Uterus (tissue), 4 donors: ENCODE results near the gene C11orf52. TPM values are rescaled to one million over a fixed set of nuclear protein-coding genes. Genes with fewer than 3 reads are reported as not detected.

Experiments
- DNase-seq, 2 donors: peaks; one replicate each; pipeline ENCODE4 v3.0.0-alpha.2; 2019 to 2020
- H3K27ac ChIP-seq, 2 donors: fragments of 200-600 bp; sonication (generic); 1 replicate in 1 of 2; 2 replicates in 1 of 2; pipeline ENCODE4 v1.5.1; 2016 to 2018
- H3K27me3 ChIP-seq, 2 donors: fragments of 200-600 bp; sonication (generic); one replicate each; pipeline ENCODE4 v1.5.1; 2018 to 2019; ENCODE audit warnings: control low read depth in 1 of 2
- H3K36me3 ChIP-seq, 2 donors: fragments of 200-600 bp; sonication (generic); one replicate each; pipeline ENCODE4 v1.5.1; 2019; ENCODE audit warnings: control low read depth in 1 of 2
- H3K4me1 ChIP-seq, 2 donors: fragments of 200-600 bp; sonication (generic); one replicate each; pipeline ENCODE4 v1.5.1; 2018 to 2019; ENCODE audit warnings: control low read depth in 1 of 2
- H3K4me3 ChIP-seq, 2 donors: fragments of 200-600 bp; sonication (generic); 1 replicate in 1 of 2; 2 replicates in 1 of 2; pipeline ENCODE4 v1.5.1; 2018 to 2019; ENCODE audit warnings: mild to moderate bottlenecking in 1 of 2
- H3K9me3 ChIP-seq, 2 donors: fragments of 200-600 bp; sonication (generic); one replicate each; pipeline ENCODE4 v1.5.1; 2019; ENCODE audit warnings: control low read depth in 1 of 2
- POLR2A ChIP-seq, 2 donors: fragments of 450-650 bp; IDR thresholded peaks; one replicate each; pipeline ENCODE4 v1.6.1; 2016; ENCODE audit warnings: antibody characterized with exemption in 2 of 2, mild to moderate bottlenecking in 1 of 2, moderate library complexity in 1 of 2
- intact Hi-C: fragments of 100-400 bp; cut with DNase I; formaldehyde crosslinking; loops from one replicate; pipeline ENCODE4 v1.15.1; 2023; ENCODE audit warnings: low total_unique reads
- total RNA-seq, 4 donors: library from RNA; depleted of rRNA in 3 of 4; stranded (reverse); fragments of >200 nt in 3 of 4; gene quantifications; one replicate each; pipeline versions ENCODE4 v1.1.0 to v1.2.4, GENCODE V29; 2014 to 2023
- TF ChIP-seq, protein P1 (sequence below), 4 experiments: fragments of 200-600 bp in 2 of 4; fragments of 450-650 bp in 2 of 4; sonication (generic) in 2 of 4; IDR thresholded peaks; one replicate each; pipeline ENCODE4 v1.5.1; 2016 to 2019; ENCODE audit warnings: antibody characterized with exemption in 4 of 4, mild to moderate bottlenecking in 2 of 4, moderate library complexity in 1 of 4
- donor health status: DM: yes; HTN: yes; CAD: no.

C11orf52 gene
- total RNA-seq, 4 donors from 2014 or later: 1.6 to 2.4 TPM; not detected in 2

GRCh38 chr11:111949519-111950426 lies 31.1 kb downstream of the C11orf52 start:
- no peak overlapping the region for H3K4me3 ChIP-seq
- TF ChIP-seq, protein P1, sequence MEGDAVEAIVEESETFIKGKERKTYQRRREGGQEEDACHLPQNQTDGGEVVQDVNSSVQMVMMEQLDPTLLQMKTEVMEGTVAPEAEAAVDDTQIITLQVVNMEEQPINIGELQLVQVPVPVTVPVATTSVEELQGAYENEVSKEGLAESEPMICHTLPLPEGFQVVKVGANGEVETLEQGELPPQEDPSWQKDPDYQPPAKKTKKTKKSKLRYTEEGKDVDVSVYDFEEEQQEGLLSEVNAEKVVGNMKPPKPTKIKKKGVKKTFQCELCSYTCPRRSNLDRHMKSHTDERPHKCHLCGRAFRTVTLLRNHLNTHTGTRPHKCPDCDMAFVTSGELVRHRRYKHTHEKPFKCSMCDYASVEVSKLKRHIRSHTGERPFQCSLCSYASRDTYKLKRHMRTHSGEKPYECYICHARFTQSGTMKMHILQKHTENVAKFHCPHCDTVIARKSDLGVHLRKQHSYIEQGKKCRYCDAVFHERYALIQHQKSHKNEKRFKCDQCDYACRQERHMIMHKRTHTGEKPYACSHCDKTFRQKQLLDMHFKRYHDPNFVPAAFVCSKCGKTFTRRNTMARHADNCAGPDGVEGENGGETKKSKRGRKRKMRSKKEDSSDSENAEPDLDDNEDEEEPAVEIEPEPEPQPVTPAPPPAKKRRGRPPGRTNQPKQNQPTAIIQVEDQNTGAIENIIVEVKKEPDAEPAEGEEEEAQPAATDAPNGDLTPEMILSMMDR (IDR thresholded peaks at IDR 0.05): no peak
- TF ChIP-seq POLR2A (IDR thresholded peaks at IDR 0.05): no peak
- intact Hi-C loops: no loop called here
- H3K36me3 ChIP-seq: no peaks in the 10 kb centered on the region
- no peaks in the 10 kb centered on the region for H3K27me3 ChIP-seq
- no peak for DNase-seq
- H3K4me1 ChIP-seq: no peaks in the 10 kb centered on the region
- H3K9me3 ChIP-seq: no peaks in the 10 kb centered on the region
- no peak overlapping the region for H3K27ac ChIP-seq

DNA sequence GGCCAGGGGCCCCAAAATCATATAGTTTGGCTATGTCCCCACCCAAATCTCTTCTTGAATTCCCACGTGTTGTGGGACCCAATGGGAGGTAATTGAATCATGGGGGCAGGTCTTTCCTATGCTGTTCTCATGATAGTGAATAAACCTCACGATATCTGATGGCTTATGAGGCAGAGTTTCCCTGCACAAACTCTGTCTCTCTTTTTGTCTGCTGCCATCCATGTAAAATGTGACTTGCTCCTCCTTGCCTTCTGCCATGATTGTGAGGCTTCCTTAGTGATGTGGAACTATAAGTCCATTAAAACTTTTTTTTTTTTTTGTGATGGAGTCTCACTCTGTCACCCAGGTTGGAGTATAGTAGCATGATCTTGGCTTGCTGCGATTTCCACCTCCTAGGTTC lies 32.9 kb downstream of the C11orf52 start:
- TF ChIP-seq, protein P1 (IDR thresholded peaks at IDR 0.05): no peak
- no peak for TF ChIP-seq POLR2A (IDR thresholded peaks at IDR 0.05)
- no peak for DNase-seq

DNA sequence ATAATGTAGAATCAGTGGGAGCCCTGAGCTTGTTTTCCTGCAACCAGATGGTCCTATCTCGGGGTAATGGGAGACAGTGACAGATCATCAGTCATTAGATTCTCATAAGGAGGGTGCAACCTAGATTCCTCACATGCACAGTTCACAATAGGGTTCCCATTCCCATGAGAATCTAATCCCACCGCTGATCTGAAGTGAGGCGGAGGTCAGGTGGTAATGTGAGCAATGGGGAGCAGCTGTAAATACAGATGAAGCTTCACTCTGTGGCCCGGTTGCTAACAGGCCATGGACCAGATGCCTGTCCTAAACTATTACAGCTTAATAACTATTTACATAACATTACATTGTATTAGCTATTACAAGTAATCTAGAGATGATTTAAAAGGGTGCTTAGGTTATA lies 35.4 kb downstream of the C11orf52 start:
- TF ChIP-seq, protein P1 (IDR thresholded peaks at IDR 0.05): no peak
- no peak for TF ChIP-seq POLR2A (IDR thresholded peaks at IDR 0.05)
- no peak overlapping the region for H3K27ac ChIP-seq
- H3K27me3 ChIP-seq: no peaks in the 10 kb centered on the region
- no peaks in the 10 kb centered on the region for H3K36me3 ChIP-seq
- intact Hi-C loops: no loop called here
- H3K4me1 ChIP-seq: no peaks in the 10 kb centered on the region
- no peak overlapping the region for H3K4me3 ChIP-seq
- H3K9me3 ChIP-seq: no peaks in the 10 kb centered on the region
- no peak for DNase-seq

More for the DNA sequence above, 32.9 kb downstream of the C11orf52 start:
- intact Hi-C loops: no loop called here
- Histone ChIP-seq H3K4me3 (no peak overlapping the region), H3K27ac (no peak overlapping the region), H3K9me3 (no peaks in the 10 kb centered on the region), H3K36me3 (no peaks in the 10 kb centered on the region), H3K27me3 (no peaks in the 10 kb centered on the region), H3K4me1 (no peaks in the 10 kb centered on the region)

GRCh38 chr11:111957663-111958444 lies 39.1 kb downstream of the C11orf52 start:
- no peak for TF ChIP-seq POLR2A (IDR thresholded peaks at IDR 0.05)
- TF ChIP-seq, protein P1 (IDR thresholded peaks at IDR 0.05): no peak
- Histone ChIP-seq H3K4me3 (no peak overlapping the region), H3K36me3 (no peaks in the 10 kb centered on the region), H3K27me3 (no peaks in the 10 kb centered on the region), H3K4me1 (no peaks in the 10 kb centered on the region), H3K27ac (no peak overlapping the region), H3K9me3 (no peaks in the 10 kb centered on the region)
- no peak for DNase-seq
- intact Hi-C loops: no loop called here

GRCh38 chr11:111960916-111961315 lies 42.2 kb downstream of the C11orf52 start:
- Histone ChIP-seq H3K27me3 (no peaks in the 10 kb centered on the region), H3K9me3 (no peaks in the 10 kb centered on the region), H3K36me3 (no peaks in the 10 kb centered on the region), H3K4me1 (no peaks in the 10 kb centered on the region), H3K27ac (peak overlapping the region; percentile 28 to 59), H3K4me3 (no peak overlapping the region)
- TF ChIP-seq, protein P1 (IDR thresholded peaks at IDR 0.05): no peak
- TF ChIP-seq POLR2A (IDR thresholded peaks at IDR 0.05): no peak
- peak in 1 of 2 donors; percentile 71 for DNase-seq
- intact Hi-C loops: no loop called here
